MCF 10A (cell line): ENCODE results near the gene PCDHA9. TPM values are rescaled to one million over a fixed set of nuclear protein-coding genes. Genes with fewer than 3 reads are reported as not detected.

ENCODE experiments used
- BruUV-seq: library from RNA; stranded (reverse); fragments of 400-500 nt; replicated peaks from 2 replicates; lab custom pipeline; 2021; lab: Mats Ljungman, UMichigan
- CTCF ChIA-PET: fragments of 300-600 bp; sonication (Branson Sonifier 250); formaldehyde crosslinking; extraction: SDS; loops from one replicate; lab custom pipeline; 2021; ENCODE audit warnings: antibody characterized with exemption, inconsistent platforms; lab: Yijun Ruan, JAX
- POLR2A ChIA-PET: fragments of 300-600, 350-650 bp; sonication (Branson Sonifier 250); formaldehyde crosslinking; extraction: SDS; loops from one replicate; lab custom pipeline; 2020; ENCODE audit warnings: antibody characterized with exemption, inconsistent platforms; lab: Yijun Ruan, JAX
- DNase-seq: peaks from one replicate; pipeline ENCODE4 v3.0.0-alpha.2; 2018; ENCODE audit not compliant: unreplicated experiment
- H3K27ac Mint-ChIP-seq: one replicate; pipeline ENCODE4 v1.8.0; 2022; ENCODE audit warnings: mild to moderate bottlenecking, low read depth, mixed read lengths; ENCODE audit not compliant: unreplicated experiment
- H3K27me3 Mint-ChIP-seq: one replicate; pipeline ENCODE4 v1.8.0; 2022; ENCODE audit warnings: mixed read lengths; ENCODE audit not compliant: insufficient read depth, unreplicated experiment
- H3K36me3 Mint-ChIP-seq: one replicate; pipeline ENCODE4 v1.8.0; 2022; ENCODE audit warnings: mild to moderate bottlenecking, moderate library complexity, mixed read lengths; ENCODE audit not compliant: insufficient read depth, unreplicated experiment
- H3K4me1 Mint-ChIP-seq: one replicate; pipeline ENCODE4 v1.8.0; 2022; ENCODE audit warnings: mixed read lengths; ENCODE audit not compliant: insufficient read depth, unreplicated experiment
- H3K4me3 Mint-ChIP-seq: one replicate; pipeline ENCODE4 v1.8.0; 2022; ENCODE audit warnings: mild to moderate bottlenecking, moderate library complexity, mixed read lengths; ENCODE audit not compliant: unreplicated experiment
- H3K9me3 Mint-ChIP-seq: one replicate; pipeline ENCODE4 v1.8.0; 2022; ENCODE audit warnings: mixed read lengths; ENCODE audit not compliant: unreplicated experiment
- CTCF ChIP-seq: fragments of 200-600 bp; IDR thresholded peaks from one replicate; pipeline ENCODE4 v1.8.0; 2022; ENCODE audit warnings: antibody characterized with exemption, mild to moderate bottlenecking; ENCODE audit not compliant: unreplicated experiment
- intact Hi-C: fragments of 100-400 bp; cut with micrococcal nuclease; formaldehyde crosslinking; loops from 2 replicates; pipeline ENCODE4 v1.14.1; 2022
- total RNA-seq: library from RNA; stranded (reverse); gene quantifications from 2 replicates; pipeline ENCODE4 v1.2.3, GENCODE V29; 2022

PCDHA9 gene
- total RNA-seq, 1 experiment from 2014 or later: 0.28 TPM

GRCh38 chr5:140862441-140863295 lies 14.5 kb downstream of the PCDHA9 start:
- H3K36me3 Mint-ChIP-seq: no peaks in the 10 kb centered on the region
- intact Hi-C loops: no loop called here
- H3K4me3 Mint-ChIP-seq: no peak overlapping the region
- DNase-seq: no peak
- TF ChIP-seq CTCF: no peak
- no peak overlapping the region for H3K27ac Mint-ChIP-seq
- BruUV-seq: no TSS peak
- no peaks in the 10 kb centered on the region for H3K27me3 Mint-ChIP-seq
- H3K9me3 Mint-ChIP-seq: peaks cover 15% of the 10 kb centered on the region
- ChIA-PET POLR2A (no interaction called here), CTCF (interaction anchor here (0.6 to 1.3 kb wide), 4 partner anchors 11 to 422 kb away, joined by 4 to 6 read pairs (median 4); no protein-coding TSS in a partner anchor)
- no peaks in the 10 kb centered on the region for H3K4me1 Mint-ChIP-seq

- peak; percentile 47 for TF ChIP-seq CTCF
- Mint-ChIP-seq H3K4me3 (no peak within 1 kb of the TSS), H3K4me1 (peaks cover 4% of the 10 kb centered on the region), H3K27me3 (no peaks in the 10 kb centered on the region), H3K27ac (no peak within 1 kb of the TSS), H3K9me3 (peaks cover 7% of the 10 kb centered on the region), H3K36me3 (no peaks in the 10 kb centered on the region)
- ChIA-PET CTCF (interaction anchor here (0.6 to 1.7 kb wide), 21 partner anchors 21 to 390 kb away, joined by 3 to 25 read pairs (median 3); partner anchors contain the start of gene PCDHA6), POLR2A (interaction anchor here (1.0 to 1.5 kb wide), 2 partner anchors 57 to 172 kb away, joined by 3 to 13 read pairs; partner anchors contain the start of gene PCDHAC1)
- intact Hi-C loops: loop anchor here (1.0 kb wide), 2 partner anchors 57 to 172 kb away; partner anchors contain the start of gene PCDHAC1
- DNase-seq: peak; percentile 14
- BruUV-seq: no TSS peak
These were observed 20.8 kb downstream of the PCDHA9 start, which contains the start of gene PCDHA11 for GRCh38 chr5:140868721-140869554. TSS of gene PCDHA11 (plus strand) at chr5:140868957. CDS start at chr5:140869104, 147 bp downstream.

- no peaks in the 10 kb centered on the region for H3K36me3 Mint-ChIP-seq
- H3K9me3 Mint-ChIP-seq: peaks cover 2% of the 10 kb centered on the region
- no peak for TF ChIP-seq CTCF
- H3K4me1 Mint-ChIP-seq: peaks cover 4% of the 10 kb centered on the region
- BruUV-seq: no TSS peak
- DNase-seq: no peak
- no peak overlapping the region for H3K4me3 Mint-ChIP-seq
- intact Hi-C loops: no loop called here
- H3K27me3 Mint-ChIP-seq: no peaks in the 10 kb centered on the region
- CTCF ChIA-PET: interaction anchor here (0.6 to 1.7 kb wide), 19 partner anchors 25 to 390 kb away, joined by 3 to 25 read pairs (median 3); partner anchors contain the start of gene PCDHA6
- no peak overlapping the region for H3K27ac Mint-ChIP-seq
- POLR2A ChIA-PET: interaction anchor here (1.0 to 1.5 kb wide), 2 partner anchors 57 to 171 kb away, joined by 3 to 13 read pairs; partner anchors contain the start of gene PCDHAC1
These were observed 21.3 kb downstream of the PCDHA9 start for GRCh38 chr5:140869555-140869886.
